IMR-90 (cell line): ENCODE data around the gene KIF21A. TPM values are rescaled to one million over a fixed set of nuclear protein-coding genes. Genes with fewer than 3 reads are reported as not detected.

Source experiments
- ATAC-seq: fragments of 200-7000 bp; cut with Tn5 transposase; 2 replicates; pipeline ENCODE4 v1.9.1; 2020; ENCODE audit warnings: low read depth, mild to moderate bottlenecking, moderate library complexity
- BruUV-seq: library from RNA; stranded (reverse); fragments of 400-500 nt; replicated peaks from 2 replicates; lab custom pipeline; 2021; lab: Mats Ljungman, UMichigan
- CTCF ChIA-PET: fragments of 300-600 bp; formaldehyde crosslinking; extraction: SDS; loops from one replicate; lab custom pipeline; 2021; ENCODE audit warnings: antibody characterized with exemption; lab: Yijun Ruan, JAX
- POLR2A ChIA-PET: fragments of 300-600 bp; sonication (Branson Sonifier 250); formaldehyde crosslinking; loops from one replicate; lab custom pipeline; 2022; ENCODE audit warnings: antibody characterized with exemption; ENCODE audit not compliant: unreplicated experiment; lab: Charles Lee
- DNase-seq: peaks from one replicate; pipeline ENCODE4 v3.0.0; 2013
- H2AFZ ChIP-seq: replicated peaks from 2 replicates; pipeline ENCODE3; 2013; ENCODE audit warnings: low read length, mild to moderate bottlenecking; ENCODE audit not compliant: poor library complexity
- H2AK5ac ChIP-seq: 2 replicates; pipeline ENCODE4 v1.6.1; 2013; ENCODE audit warnings: low read depth, low read length, inconsistent platforms
- H2AK9ac ChIP-seq: replicated peaks from 2 replicates; pipeline ENCODE3; 2013; ENCODE audit warnings: mild to moderate bottlenecking, low read depth, low read length, moderate library complexity; ENCODE audit not compliant: poor library complexity
- H2BK120ac ChIP-seq: 2 replicates; pipeline ENCODE4 v1.6.1; 2013; ENCODE audit warnings: low read depth, low read length, inconsistent platforms
- H2BK15ac ChIP-seq: 3 replicates; pipeline ENCODE4 v1.6.1; 2013; ENCODE audit warnings: low read depth, low read length, inconsistent platforms
- H2BK20ac ChIP-seq: 2 replicates; pipeline ENCODE4 v1.6.1; 2013; ENCODE audit warnings: low read depth, mild to moderate bottlenecking, inconsistent platforms, low read length, moderate library complexity
- H2BK5ac ChIP-seq: 2 replicates; pipeline ENCODE4 v1.6.1; 2013; ENCODE audit warnings: mild to moderate bottlenecking, low read depth, low read length, inconsistent platforms; ENCODE audit not compliant: poor library complexity, severe bottlenecking
- H3K14ac ChIP-seq: replicated peaks from 2 replicates; pipeline ENCODE4 v1.6.1; 2013; ENCODE audit warnings: low read depth, low read length, inconsistent platforms
- H3K18ac ChIP-seq: 2 replicates; pipeline ENCODE4 v1.6.1; 2013; ENCODE audit warnings: low read depth, low read length, control low read depth
- H3K23ac ChIP-seq: 2 replicates; pipeline ENCODE4 v1.6.1; 2013; ENCODE audit warnings: low read depth, low read length, inconsistent platforms
- H3K27ac ChIP-seq: 2 replicates; pipeline ENCODE4 v1.5.1; 2013; ENCODE audit warnings: mild to moderate bottlenecking, control low read depth, low read length; ENCODE audit not compliant: insufficient read depth
- H3K27me3 ChIP-seq: 2 replicates; pipeline ENCODE4 v1.6.1; 2013; ENCODE audit warnings: low read length; ENCODE audit not compliant: control insufficient read depth, insufficient read depth
- H3K36me3 ChIP-seq: 2 replicates; pipeline ENCODE4 v1.6.1; 2013; ENCODE audit warnings: low read length, mixed read lengths; ENCODE audit not compliant: control insufficient read depth, insufficient read depth
- H3K4ac ChIP-seq: 2 replicates; pipeline ENCODE4 v1.6.1; 2013; ENCODE audit warnings: low read depth, low read length, inconsistent platforms
- H3K4me1 ChIP-seq: 2 replicates; pipeline ENCODE4 v1.6.1; 2013; ENCODE audit warnings: low read length, mixed read lengths; ENCODE audit not compliant: control insufficient read depth, insufficient read depth
- H3K4me2 ChIP-seq: 2 replicates; pipeline ENCODE4 v1.6.1; 2013; ENCODE audit warnings: low read depth, mild to moderate bottlenecking, control low read depth, low read length, moderate library complexity
- H3K4me3 ChIP-seq: 2 replicates; pipeline ENCODE4 v1.5.1; 2013; ENCODE audit warnings: low read depth, mild to moderate bottlenecking, control low read depth, low read length, moderate library complexity; ENCODE audit not compliant: insufficient read depth
- H3K56ac ChIP-seq: 2 replicates; pipeline ENCODE4 v1.6.1; 2013; ENCODE audit warnings: low read length, inconsistent platforms; ENCODE audit not compliant: insufficient read depth; ENCODE audit errors: extremely low read depth
- H3K79me1 ChIP-seq, 2 experiments: 2 replicates each; pipeline ENCODE4 v1.6.1; 2013; ENCODE audit warnings: low read length in 2 of 2, inconsistent platforms in 1 of 2, low read depth in 1 of 2
- H3K9ac ChIP-seq: 2 replicates; pipeline ENCODE4 v1.6.1; 2013; ENCODE audit warnings: low read depth, low read length, control low read depth
- H3K9me1 ChIP-seq: 2 replicates; pipeline ENCODE4 v1.6.1; 2013; ENCODE audit warnings: low read length, inconsistent platforms; ENCODE audit not compliant: insufficient read depth
- H3K9me3 ChIP-seq: 2 replicates; pipeline ENCODE4 v1.6.1; 2013; ENCODE audit warnings: low read length; ENCODE audit not compliant: control insufficient read depth, insufficient read depth
- H4K20me1 ChIP-seq: 2 replicates; pipeline ENCODE4 v1.6.1; 2013; ENCODE audit warnings: low read length, inconsistent platforms; ENCODE audit not compliant: insufficient read depth
- H4K5ac ChIP-seq: 2 replicates; pipeline ENCODE4 v1.6.1; 2013; ENCODE audit warnings: mild to moderate bottlenecking, low read depth, low read length, control low read depth
- H4K8ac ChIP-seq, 2 experiments: 2 replicates each; pipeline ENCODE4 v1.6.1; 2013; ENCODE audit warnings: low read depth in 2 of 2, low read length in 2 of 2, control low read depth in 1 of 2, inconsistent platforms in 1 of 2
- H4K91ac ChIP-seq: 2 replicates; pipeline ENCODE4 v1.6.1; 2013; ENCODE audit warnings: low read depth, low read length, inconsistent platforms; ENCODE audit not compliant: insufficient read depth
- CEBPB ChIP-seq: IDR thresholded peaks from 2 replicates; pipeline ENCODE4 v1.6.1; 2012; ENCODE audit warnings: low read depth, low read length, improper control_type of control experiment
- RCOR1 ChIP-seq: IDR thresholded peaks from 2 replicates; pipeline ENCODE4 v1.6.1; 2012; ENCODE audit warnings: mild to moderate bottlenecking, low read length, improper control_type of control experiment; ENCODE audit not compliant: insufficient replicate concordance
- WGBS, 2 experiments: methylation state at CpG; one replicate each; pipeline versions ENCODE4 v1.1.5 to v1.1.7; 2013; ENCODE audit warnings: missing lambda C conversion rate in 2 of 2; ENCODE audit not compliant: insufficient read length in 1 of 2; ENCODE audit errors: extremely low coverage in 2 of 2; 5-methylcytosine and 5-hydroxymethylcytosine counted together
- dilution Hi-C: fragments of 300-500 bp; cut with HindIII; formaldehyde crosslinking; loops from one replicate; pipeline ENCODE4 v1.14.3; 2018; ENCODE audit warnings: low sequenced_read_pairs; ENCODE audit not compliant: unreplicated experiment
- in situ Hi-C: fragments of 300-500 bp; cut with MboI; formaldehyde crosslinking; loops from 3 replicates; pipeline ENCODE4 v1.14.3; 2019; ENCODE audit warnings: low sequenced_read_pairs, inconsistent platforms, mixed read lengths
- intact Hi-C: fragments of 100-400 bp; cut with micrococcal nuclease; formaldehyde crosslinking; loops from 2 replicates; pipeline ENCODE4 v1.10.0; 2022
- polyA plus RNA-seq, 3 experiments: library from polyadenylated mRNA; depleted of rRNA; stranded (reverse); fragments of >200 nt; gene quantifications; 2 replicates each; pipeline ENCODE4 v1.2.3, GENCODE V29; 2012; ENCODE audit warnings: low replicate concordance in 1 of 3
- total RNA-seq: library from RNA; depleted of rRNA; stranded (reverse); fragments of >200 nt; gene quantifications from 2 replicates; pipeline ENCODE4 v1.2.3, GENCODE V29; 2012

Gene KIF21A
- total and polyA plus RNA-seq, 2 of the 4 experiments (the other 2 are of a cell fraction), result 0.38 to 1.1 TPM

GRCh38 chr12:39287817-39288216, 155.1 kb downstream of the KIF21A start:
- no peak overlapping the region for H2BK20ac ChIP-seq
- H4K91ac ChIP-seq, result no peak overlapping the region
- TF ChIP-seq RCOR1 (no peak), CEBPB (peak; percentile 82)
- H4K5ac ChIP-seq, result no peak overlapping the region
- dilution Hi-C loops, result no loop called here
- H3K23ac ChIP-seq, result no peak overlapping the region
- H3K4me2 ChIP-seq, result no peak overlapping the region
- H3K4me3 ChIP-seq, result no peak overlapping the region
- H2BK5ac ChIP-seq, result no peak overlapping the region
- no peak overlapping the region for H2AFZ ChIP-seq
- no peaks in the 10 kb centered on the region for H4K20me1 ChIP-seq
- no peak overlapping the region for H2BK120ac ChIP-seq
- no peak overlapping the region for H3K56ac ChIP-seq
- no peak overlapping the region for H3K9ac ChIP-seq
- H2AK5ac ChIP-seq, result no peak overlapping the region
- BruUV-seq, result no TSS peak
- H3K18ac ChIP-seq, result no peak overlapping the region
- H3K9me1 ChIP-seq, result no peaks in the 10 kb centered on the region
- DNase-seq, result no peak
- intact Hi-C loops, result no loop called here
- H3K79me1 ChIP-seq, result no peaks in the 10 kb centered on the region
- H2BK15ac ChIP-seq, result no peak overlapping the region
- no peak for ATAC-seq
- ChIA-PET POLR2A (no interaction called here), CTCF (no interaction called here)
- no peak overlapping the region for H4K8ac ChIP-seq
- no peaks in the 10 kb centered on the region for H3K36me3 ChIP-seq
- H3K9me3 ChIP-seq, result peaks cover 4% of the 10 kb centered on the region; the same call in 1 of the 2 replicates
- H3K27ac ChIP-seq, result no peak overlapping the region
- H3K4me1 ChIP-seq, result no peaks in the 10 kb centered on the region
- H3K4ac ChIP-seq, result no peak overlapping the region
- in situ Hi-C loops, result no loop called here
- H2AK9ac ChIP-seq, result no peak overlapping the region
- no peaks in the 10 kb centered on the region for H3K27me3 ChIP-seq
- WGBS, 2 experiments, result no CpG with 5 or more reads among the region's 2 CpGs
- no peak overlapping the region for H3K14ac ChIP-seq
